DMS153 (cell line): ENCODE data around the gene KCTD13.
"Not testable (repeated sequence)": the region's sequence is repeated elsewhere in the genome, so short reads cannot be mapped to it uniquely, and the experiment has no call there.

ENCODE experiments used
- DNase-seq: peaks from one replicate; lab custom pipeline; 2025; lab: John Stamatoyannopoulos, UW

The KCTD13 gene

GRCh38 chr16:29943846-29944799, 18.1 kb upstream of the KCTD13 start:
- DNase-seq, result peak; percentile 66

DNA sequence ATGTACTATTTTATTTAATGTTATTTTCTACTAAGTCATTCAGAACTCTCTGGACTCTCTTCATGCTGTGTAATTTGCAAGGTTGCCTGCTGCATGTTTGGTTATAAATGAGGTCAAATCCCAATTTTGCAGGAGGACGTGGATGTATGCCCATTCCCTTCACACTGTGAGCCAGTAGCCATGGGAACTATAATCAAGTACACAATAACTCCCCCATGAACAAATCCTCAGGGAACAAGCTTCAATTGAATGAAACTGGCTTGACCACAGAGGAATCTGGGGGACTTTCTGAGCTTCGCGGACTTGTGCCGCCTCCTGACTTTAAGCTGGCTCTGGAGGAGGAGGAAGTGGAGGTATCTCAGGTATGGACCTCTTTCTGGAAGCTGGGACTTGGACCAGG, 14.6 kb upstream of the KCTD13 start:
- DNase-seq, result no peak

- DNase-seq, result not testable (repeated sequence)
These were observed 5.7 kb upstream of the KCTD13 start for GRCh38 chr16:29931750-29932149.

- DNase-seq, result no peak
These were observed 1.3 kb upstream of the KCTD13 start for GRCh38 chr16:29927070-29927905.

- peak; percentile 14 for DNase-seq
These were observed 656 bp upstream of the KCTD13 start for GRCh38 chr16:29926711-29927052.

- DNase-seq, result no peak
These were observed 795 bp downstream of the KCTD13 start for GRCh38 chr16:29925105-29925756.

GRCh38 chr16:29922986-29923501, 3.0 kb downstream of the KCTD13 start:
- DNase-seq, result no peak

- DNase-seq, result no peak
These were observed 3.7 kb downstream of the KCTD13 start for GRCh38 chr16:29922326-29922725.

- DNase-seq, result no peak
These were observed 5.0 kb downstream of the KCTD13 start for GRCh38 chr16:29921034-29921385.

- DNase-seq, result no peak
These were observed 5.6 kb downstream of the KCTD13 start for GRCh38 chr16:29920288-29921033.

DNA sequence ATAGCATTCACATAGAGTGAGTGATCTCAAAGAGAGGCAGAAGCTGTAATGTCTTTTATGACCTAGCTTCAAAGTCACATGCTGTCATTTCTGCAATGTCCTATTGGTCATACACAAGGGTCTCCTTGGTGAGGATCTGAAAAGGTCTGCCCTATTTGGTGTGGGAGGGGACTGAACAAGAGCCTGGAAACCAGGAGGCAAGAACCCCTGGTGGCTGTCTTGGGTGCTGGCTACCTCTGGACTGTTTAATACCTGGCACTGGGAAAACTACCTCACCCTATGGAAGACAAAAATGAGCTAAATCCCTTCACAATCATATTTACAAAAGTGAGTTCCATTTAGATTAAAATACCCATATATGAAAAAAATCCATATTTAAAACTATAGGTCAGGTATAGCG, 9.0 kb downstream of the KCTD13 start:
- DNase-seq, result no peak

DNA sequence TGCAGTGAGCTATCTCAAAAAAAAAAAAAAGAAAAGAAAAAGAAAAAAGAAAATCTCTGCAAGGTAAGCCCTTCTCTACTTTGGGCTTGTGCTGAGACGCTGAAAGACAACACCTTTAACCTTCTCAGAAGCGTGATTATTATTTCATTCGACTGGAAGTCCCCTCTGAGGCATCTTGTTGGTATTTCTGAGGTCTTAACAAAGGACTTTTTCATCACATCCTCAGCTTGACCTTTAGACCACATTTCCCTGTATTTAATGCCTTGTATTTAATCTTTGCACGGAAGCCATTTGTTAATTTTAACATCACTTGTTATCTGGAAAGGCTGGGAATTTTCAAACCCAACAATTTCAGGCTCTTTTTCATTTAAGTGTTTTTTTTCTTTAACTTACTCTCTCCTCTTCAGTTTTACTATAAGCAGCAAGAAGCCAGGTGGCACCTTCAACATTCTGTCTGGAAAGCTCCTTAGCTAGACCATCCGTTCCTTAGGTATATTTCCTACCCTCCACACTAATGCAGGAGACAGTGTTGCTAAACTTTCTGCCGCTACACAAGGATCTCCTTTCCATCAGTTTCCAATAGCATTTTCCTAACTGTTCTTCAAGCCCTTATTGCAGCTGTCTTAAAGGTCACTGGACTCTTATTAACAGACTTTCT, 10.3 kb downstream of the KCTD13 start:
- DNase-seq, result no peak

DNA sequence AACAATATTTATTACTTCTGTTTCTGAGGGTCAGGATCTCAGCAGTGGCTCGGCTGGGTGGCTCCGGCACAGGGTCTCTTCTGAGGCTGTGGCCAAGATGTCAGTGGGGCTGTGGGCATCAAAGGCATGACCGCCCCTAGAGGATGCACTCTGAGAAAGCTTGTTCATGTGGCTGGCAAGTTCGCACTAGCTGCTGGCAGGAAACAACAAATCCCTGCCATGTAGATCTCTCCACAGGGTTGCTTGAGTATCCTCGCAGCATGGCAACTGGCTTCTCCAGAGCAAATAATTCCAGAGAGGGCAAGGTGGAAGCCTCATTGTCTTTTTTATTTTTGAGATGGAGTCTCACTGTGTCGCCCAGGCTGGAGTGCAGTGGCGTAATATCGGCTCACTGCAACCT, 12.5 kb downstream of the KCTD13 start:
- no peak for DNase-seq

- DNase-seq, result no peak
These were observed 13.9 kb downstream of the KCTD13 start for GRCh38 chr16:29912087-29912486.

DNA sequence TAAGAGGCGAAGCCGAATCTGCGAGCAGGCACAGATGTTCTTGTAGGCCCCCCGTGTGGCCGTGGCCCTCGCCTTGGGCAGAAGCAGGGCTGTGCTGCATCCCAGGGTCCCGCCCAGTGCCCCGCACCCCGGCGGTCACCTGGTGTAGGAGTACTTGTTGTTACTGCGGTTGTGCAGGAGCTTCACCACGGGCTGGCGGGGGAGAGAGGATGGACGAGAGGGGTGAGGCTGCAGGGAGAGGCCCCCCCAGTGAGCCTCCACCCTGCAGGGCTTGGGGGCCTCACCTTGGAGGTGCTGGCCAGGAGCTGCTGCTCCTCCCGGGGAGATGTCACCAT, 14.4 kb downstream of the KCTD13 start:
- DNase-seq, result no peak

- DNase-seq, result no peak
These were observed 15.0 kb downstream of the KCTD13 start for GRCh38 chr16:29910819-29911675.

DNA sequence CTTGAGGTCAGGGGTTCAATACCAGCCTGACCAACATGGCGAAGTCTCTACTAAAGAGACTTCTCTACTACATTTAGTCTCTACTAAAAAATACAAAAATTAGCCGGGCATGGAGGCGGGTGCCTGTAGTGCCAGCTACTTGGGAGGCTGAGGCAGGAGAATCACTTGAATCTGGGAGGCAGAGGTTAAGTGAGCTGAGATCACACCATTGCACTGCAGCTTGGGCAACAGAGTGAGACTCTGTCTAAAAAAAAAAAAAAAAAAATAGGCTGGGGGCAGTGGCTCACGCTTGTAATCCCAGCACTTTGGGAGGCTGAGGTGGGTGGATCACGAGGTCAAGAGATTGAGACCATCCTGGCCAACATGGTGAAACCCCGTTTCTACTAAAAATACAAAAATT, 16.2 kb downstream of the KCTD13 start:
- DNase-seq, result not testable (repeated sequence)

DNA sequence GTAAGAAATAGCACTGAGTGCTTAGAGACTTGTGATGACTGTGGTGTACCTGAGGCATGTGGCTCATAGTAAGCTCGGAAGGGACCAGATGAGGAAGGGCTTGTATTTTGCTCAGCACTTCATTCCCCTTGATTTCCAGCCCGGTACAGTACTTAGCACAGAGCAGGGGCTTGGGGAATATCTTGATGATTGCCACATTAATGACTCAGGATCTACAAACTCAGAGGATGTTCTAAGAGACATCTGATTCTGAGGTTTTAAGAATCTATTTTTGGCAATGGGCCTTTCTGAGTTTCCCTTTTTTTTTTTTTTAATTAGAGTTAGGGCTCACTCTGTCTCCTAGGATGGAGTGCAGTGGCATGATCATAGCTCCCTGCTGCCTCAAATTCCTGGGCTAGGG, 16.6 kb downstream of the KCTD13 start:
- DNase-seq, result no peak

- DNase-seq, result no peak
These were observed 17.3 kb downstream of the KCTD13 start for GRCh38 chr16:29908719-29909220.

DNA sequence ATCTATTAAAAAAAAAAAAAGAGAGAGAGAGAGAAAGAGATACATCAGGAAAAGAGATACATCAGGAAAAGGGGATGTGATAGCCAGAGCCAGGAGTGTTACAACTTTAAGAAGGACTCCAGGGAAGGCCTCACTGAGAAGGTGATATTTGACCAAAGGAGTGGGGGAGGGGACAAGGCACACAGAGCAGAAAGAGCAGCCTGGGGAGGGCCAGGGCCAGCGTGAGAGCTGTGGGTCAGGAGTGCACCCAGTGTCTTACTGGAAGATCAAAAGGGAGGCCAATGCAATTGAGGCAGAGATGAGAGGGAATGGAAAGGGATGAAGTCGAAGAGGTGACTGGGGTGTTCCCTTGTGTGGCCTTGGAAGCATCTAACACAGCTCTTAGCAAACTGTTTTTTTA, 18.1 kb downstream of the KCTD13 start:
- no peak for DNase-seq
